Measurements from ENCODE around the gene HSBP1L1. TPM values are rescaled to one million over a fixed set of nuclear protein-coding genes. Genes with fewer than 3 reads are reported as not detected.

The HSBP1L1 gene
- total RNA-seq, 1 experiment from 2014 or later, result 41.4 TPM

DNA sequence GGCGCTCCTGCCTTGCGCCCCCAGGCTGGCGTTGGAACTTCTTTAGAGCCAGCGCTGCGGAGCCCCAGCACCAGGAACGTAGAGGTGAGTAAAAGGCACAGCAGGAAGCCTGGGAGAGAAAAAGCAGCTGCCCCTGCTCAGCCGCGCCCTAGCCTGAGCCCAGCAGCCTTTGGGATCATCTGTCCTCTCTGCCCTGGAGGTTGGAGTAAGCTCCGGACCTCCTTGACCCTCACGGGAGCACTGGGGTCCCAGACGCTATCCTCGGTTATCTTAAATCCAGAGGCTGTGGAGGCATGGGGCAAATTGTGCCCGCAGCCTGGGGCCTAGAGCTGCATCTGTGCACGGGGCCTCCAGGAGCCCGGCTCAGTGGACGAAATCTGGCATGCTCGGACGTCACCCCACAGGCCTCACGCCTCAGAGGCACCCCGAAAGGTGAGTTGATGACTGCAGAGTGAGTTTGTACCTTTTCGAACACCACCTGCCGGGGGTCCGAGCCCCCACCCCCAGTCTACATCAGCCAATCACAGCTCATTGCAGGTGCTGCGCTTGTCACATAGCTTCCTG lies 11.4 kb upstream of the HSBP1L1 start:
- ATAC-seq (no peak), DNase-seq (ENCODE audit: low read depth, low spot score) (no peak)
- ChIA-PET RAD21 (ENCODE audit: low non-redundant PET in 1 of 2, low total read pairs in 2 of 2, uncharacterized antibody in 2 of 2, unreplicated experiment in 2 of 2) (no interaction called here), POLR2A (interaction anchor here (0.7 kb wide), 1 partner anchor 128 kb away, joined by 3 read pairs; no protein-coding TSS in a partner anchor), CTCF (no interaction called here)
- Histone ChIP-seq H3K9me2 (ENCODE audit: insufficient read depth) (no peaks in the 10 kb centered on the region), H4K20me1 (ENCODE audit: insufficient read depth) (peaks cover 3% of the 10 kb centered on the region; the same call in 1 of the 2 replicates), H3K9ac (ENCODE audit: low read length) (no peak overlapping the region), H2AFZ (ENCODE audit: low read depth, low read length, poor library complexity, severe bottlenecking) (no peak overlapping the region), H3K27ac (ENCODE audit: low read depth, low read length) (no peak overlapping the region), H3K36me3 (ENCODE audit: control insufficient read depth in 1 of 2, insufficient read depth in 2 of 2, low read length in 2 of 2) (peaks cover 0 to 11% of the 10 kb centered on the region in 2 experiments; a peak in 1 of 4 replicates), H3K4me3 (replicated peaks in 1 of 2; ENCODE audit: low read depth in 1 of 2, low read length in 2 of 2) (no peak overlapping the region), H3K4me1 (ENCODE audit: control insufficient read depth in 1 of 2, insufficient read depth in 2 of 2, low read length in 2 of 2) (peaks cover 3 to 16% of the 10 kb centered on the region in 2 experiments; a peak in 2 of 4 replicates), H3K9me3 (ENCODE audit: control insufficient read depth in 1 of 2, insufficient read depth in 1 of 2, low read depth in 1 of 2, low read length in 2 of 2) (no peaks in the 10 kb centered on the region), H3K79me2 (ENCODE audit: insufficient read depth, low read length) (peaks cover 30% of the 10 kb centered on the region), H3K27me3 (ENCODE audit: insufficient read depth, low read length) (no peaks in the 10 kb centered on the region), H3K4me2 (ENCODE audit: low read length) (no peak overlapping the region)
- BruUV-seq (replicated peaks), result no TSS peak
- intact Hi-C loops (cut with micrococcal nuclease), result no loop called here
- no peak for TF ChIP-seq POLR2AphosphoS5 (IDR thresholded peaks at IDR 0.05; ENCODE audit: low read depth, low read length)
- TF ChIP-seq, protein P1, sequence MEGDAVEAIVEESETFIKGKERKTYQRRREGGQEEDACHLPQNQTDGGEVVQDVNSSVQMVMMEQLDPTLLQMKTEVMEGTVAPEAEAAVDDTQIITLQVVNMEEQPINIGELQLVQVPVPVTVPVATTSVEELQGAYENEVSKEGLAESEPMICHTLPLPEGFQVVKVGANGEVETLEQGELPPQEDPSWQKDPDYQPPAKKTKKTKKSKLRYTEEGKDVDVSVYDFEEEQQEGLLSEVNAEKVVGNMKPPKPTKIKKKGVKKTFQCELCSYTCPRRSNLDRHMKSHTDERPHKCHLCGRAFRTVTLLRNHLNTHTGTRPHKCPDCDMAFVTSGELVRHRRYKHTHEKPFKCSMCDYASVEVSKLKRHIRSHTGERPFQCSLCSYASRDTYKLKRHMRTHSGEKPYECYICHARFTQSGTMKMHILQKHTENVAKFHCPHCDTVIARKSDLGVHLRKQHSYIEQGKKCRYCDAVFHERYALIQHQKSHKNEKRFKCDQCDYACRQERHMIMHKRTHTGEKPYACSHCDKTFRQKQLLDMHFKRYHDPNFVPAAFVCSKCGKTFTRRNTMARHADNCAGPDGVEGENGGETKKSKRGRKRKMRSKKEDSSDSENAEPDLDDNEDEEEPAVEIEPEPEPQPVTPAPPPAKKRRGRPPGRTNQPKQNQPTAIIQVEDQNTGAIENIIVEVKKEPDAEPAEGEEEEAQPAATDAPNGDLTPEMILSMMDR (IDR thresholded peaks at IDR 0.05 in 2 of 3, conservative IDR thresholded peaks at IDR 0.05 in 1 of 3; ENCODE audit: borderline replicate concordance in 1 of 3, insufficient read depth in 1 of 3, low read depth in 2 of 3, low read length in 2 of 3), result no peak
- no peak for TF ChIP-seq EZH2 (IDR thresholded peaks at IDR 0.05)
- TF ChIP-seq EZH2phosphoT487 (IDR thresholded peaks at IDR 0.05; ENCODE audit: borderline replicate concordance), result no peak
- TF ChIP-seq, protein P2, sequence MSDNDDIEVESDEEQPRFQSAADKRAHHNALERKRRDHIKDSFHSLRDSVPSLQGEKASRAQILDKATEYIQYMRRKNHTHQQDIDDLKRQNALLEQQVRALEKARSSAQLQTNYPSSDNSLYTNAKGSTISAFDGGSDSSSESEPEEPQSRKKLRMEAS (IDR thresholded peaks at IDR 0.05), result no peak
- TF ChIP-seq JUND (IDR thresholded peaks at IDR 0.05), result no peak
- TF ChIP-seq EGR1 (IDR thresholded peaks at IDR 0.05; ENCODE audit: low read depth), result no peak
